ENCODE results near the gene APOC3. TPM values are rescaled to one million over a fixed set of nuclear protein-coding genes. Genes with fewer than 3 reads are reported as not detected.

The APOC3 gene
- total RNA-seq, 1 donor from 2014 or later, result not detected

DNA sequence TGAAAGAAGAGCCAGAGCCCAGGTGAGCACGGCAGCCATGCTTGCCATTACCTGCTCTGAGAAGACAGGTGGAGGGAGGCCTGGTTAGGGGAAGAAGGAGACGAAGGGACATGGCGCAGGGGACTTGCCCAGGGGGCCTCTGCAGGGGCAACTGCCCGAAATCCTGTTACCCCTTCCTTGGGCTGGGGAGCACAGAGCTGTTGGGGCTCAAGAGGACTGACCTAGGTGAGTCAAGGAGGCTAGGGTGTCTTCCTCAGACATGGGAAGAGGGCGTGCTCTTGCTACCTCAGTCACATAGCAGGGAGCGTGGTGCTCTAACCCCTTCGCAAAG, 37.9 kb upstream of the APOC3 start, which contains the start of gene APOA5:
Gene APOA5, minus strand, starts transcription at position 67 of the 331 bp plus-strand sequence. Its CDS starts 19 bp downstream, at position 48.
- Mint-ChIP-seq H3K4me1 (ENCODE audit: low read depth) (peaks cover 17% of the 10 kb centered on the region), H3K36me3 (ENCODE audit: low read depth) (no peaks in the 10 kb centered on the region), H3K9me3 (ENCODE audit: low read depth) (no peaks in the 10 kb centered on the region), H3K27me3 (ENCODE audit: low read depth) (no peaks in the 10 kb centered on the region), H3K27ac (ENCODE audit: unreplicated experiment) (no peak within 1 kb of the TSS), H3K4me3 (ENCODE audit: unreplicated experiment) (no peak within 1 kb of the TSS)
- TF ChIP-seq, protein P1, sequence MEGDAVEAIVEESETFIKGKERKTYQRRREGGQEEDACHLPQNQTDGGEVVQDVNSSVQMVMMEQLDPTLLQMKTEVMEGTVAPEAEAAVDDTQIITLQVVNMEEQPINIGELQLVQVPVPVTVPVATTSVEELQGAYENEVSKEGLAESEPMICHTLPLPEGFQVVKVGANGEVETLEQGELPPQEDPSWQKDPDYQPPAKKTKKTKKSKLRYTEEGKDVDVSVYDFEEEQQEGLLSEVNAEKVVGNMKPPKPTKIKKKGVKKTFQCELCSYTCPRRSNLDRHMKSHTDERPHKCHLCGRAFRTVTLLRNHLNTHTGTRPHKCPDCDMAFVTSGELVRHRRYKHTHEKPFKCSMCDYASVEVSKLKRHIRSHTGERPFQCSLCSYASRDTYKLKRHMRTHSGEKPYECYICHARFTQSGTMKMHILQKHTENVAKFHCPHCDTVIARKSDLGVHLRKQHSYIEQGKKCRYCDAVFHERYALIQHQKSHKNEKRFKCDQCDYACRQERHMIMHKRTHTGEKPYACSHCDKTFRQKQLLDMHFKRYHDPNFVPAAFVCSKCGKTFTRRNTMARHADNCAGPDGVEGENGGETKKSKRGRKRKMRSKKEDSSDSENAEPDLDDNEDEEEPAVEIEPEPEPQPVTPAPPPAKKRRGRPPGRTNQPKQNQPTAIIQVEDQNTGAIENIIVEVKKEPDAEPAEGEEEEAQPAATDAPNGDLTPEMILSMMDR (IDR thresholded peaks at IDR 0.05), result no peak
- no peak for DNase-seq (ENCODE audit: low spot score)

DNA sequence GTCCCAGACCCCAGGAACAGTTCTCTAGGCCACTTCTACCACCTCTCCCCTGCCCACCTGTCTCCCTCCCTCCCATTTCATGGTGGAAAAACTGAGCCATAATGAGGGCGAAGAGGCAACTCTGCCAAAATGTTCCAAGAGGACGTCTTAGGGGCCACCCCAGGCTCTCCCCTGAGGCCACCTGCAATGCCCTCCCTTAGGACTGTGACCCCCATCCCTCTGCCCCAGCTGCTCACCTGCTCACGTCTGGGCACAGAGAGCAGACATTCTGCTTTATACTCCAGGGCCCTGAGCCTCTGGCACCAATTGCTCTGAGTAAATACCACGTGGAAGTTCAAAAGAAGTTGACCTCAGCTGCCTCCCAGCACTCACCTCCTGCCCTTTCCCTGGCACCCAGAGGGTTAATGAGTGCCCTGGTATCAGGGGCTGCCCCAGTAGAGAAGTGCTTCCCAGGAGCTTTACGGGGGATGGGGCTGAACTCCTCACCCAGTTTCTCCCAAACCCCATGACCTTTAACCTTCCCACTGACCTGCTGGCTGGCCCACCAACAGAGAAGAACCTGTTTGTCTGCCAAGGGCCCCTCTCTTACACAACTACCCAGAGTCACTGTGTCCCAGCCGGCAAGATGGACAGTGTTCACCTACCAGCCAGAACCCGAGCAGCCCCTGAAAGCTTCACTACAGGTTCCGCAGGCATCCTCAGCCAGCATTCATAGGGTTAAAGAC, 37.4 kb upstream of the APOC3 start:
- no peaks in the 10 kb centered on the region for H3K36me3 Mint-ChIP-seq (ENCODE audit: low read depth)
- peaks cover 12% of the 10 kb centered on the region for H3K4me1 Mint-ChIP-seq (ENCODE audit: low read depth)
- no peaks in the 10 kb centered on the region for H3K9me3 Mint-ChIP-seq (ENCODE audit: low read depth)
- H3K27ac Mint-ChIP-seq (ENCODE audit: unreplicated experiment), result no peak overlapping the region
- H3K27me3 Mint-ChIP-seq (ENCODE audit: low read depth), result no peaks in the 10 kb centered on the region
- H3K4me3 Mint-ChIP-seq (ENCODE audit: unreplicated experiment), result no peak overlapping the region
- TF ChIP-seq, protein P1 (IDR thresholded peaks at IDR 0.05), result no peak
- no peak for DNase-seq (ENCODE audit: low spot score)

DNA sequence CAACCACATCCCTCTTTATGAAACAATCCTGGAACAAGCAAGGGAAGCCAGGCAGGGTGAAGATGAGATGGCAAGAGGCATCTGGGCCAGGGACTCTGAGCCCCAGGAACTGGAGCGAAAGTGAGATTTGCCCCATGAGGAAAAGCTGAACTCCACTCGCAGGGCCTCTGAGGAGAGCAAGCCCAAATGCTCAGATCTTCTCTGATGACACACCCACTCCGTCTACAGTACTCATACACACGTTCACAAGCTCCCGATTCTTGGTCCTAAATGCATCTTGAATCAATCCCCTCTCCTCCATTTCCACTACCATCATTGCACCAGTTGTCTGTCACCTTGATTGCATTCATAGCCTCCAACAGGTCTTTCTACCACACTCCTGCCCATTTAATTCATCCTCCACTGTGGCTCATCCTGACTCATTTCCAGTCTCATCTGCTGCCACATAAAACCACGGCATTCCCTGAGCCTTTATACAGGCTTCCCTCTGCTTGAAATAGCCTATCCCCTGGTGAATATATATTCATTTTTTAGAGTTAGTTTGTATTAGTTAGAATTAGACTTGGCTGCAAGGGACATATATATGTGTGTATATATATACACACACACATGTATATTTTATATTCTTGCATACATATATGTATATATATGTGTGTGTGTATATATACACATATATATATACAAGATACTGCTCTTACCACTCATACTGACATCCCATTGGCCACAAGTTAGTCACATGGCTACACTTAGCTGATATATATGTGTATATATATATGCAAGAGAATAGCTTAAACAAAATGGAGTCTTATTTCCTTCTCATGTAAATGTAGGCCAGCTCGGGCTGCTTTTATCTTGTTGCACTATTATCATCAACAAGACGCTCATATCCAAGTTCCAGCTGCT, 36.6 kb upstream of the APOC3 start:
- no peaks in the 10 kb centered on the region for H3K9me3 Mint-ChIP-seq (ENCODE audit: low read depth)
- TF ChIP-seq, protein P1 (IDR thresholded peaks at IDR 0.05), result no peak
- no peak for DNase-seq (ENCODE audit: low spot score)
- no peak overlapping the region for H3K27ac Mint-ChIP-seq (ENCODE audit: unreplicated experiment)
- no peaks in the 10 kb centered on the region for H3K27me3 Mint-ChIP-seq (ENCODE audit: low read depth)
- H3K36me3 Mint-ChIP-seq (ENCODE audit: low read depth), result no peaks in the 10 kb centered on the region
- H3K4me3 Mint-ChIP-seq (ENCODE audit: unreplicated experiment), result no peak overlapping the region
- peaks cover 11% of the 10 kb centered on the region for H3K4me1 Mint-ChIP-seq (ENCODE audit: low read depth)

DNA sequence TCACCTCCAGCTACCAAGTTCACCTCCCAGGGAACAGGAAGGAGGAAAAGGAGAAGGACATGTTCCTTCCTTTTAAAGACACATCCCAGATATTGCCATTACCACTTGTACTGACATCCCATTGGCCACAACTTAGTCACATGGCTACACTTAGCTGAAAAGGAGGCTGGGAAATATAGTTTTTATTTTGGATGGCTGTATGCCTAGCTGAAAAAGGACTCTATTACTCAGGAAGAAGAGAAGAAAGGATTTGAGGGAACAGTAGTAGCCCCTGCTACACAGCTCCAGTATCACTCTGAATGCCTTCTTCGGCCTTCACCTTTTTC, 36.0 kb upstream of the APOC3 start:
- Mint-ChIP-seq H3K9me3 (ENCODE audit: low read depth) (no peaks in the 10 kb centered on the region), H3K27me3 (ENCODE audit: low read depth) (no peaks in the 10 kb centered on the region)

DNA sequence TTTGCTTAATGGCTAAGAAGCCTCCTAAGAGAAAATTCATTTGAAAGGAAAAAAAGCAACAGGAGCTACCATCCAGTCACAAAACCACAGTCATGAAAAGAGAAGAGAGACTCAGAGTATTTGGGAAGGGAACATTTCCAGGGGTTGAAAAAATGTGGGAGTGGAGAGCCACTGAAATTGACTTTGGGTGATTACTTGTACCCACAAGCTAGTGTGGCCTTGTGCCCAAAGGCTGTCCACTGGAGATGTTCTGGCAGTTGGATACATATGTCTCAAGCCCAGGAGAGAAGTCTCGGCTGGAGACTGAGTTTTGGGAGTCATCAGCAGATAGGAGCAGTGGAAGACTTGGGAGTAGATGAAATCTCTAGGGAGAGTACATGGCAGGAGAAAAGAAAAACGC, 34.9 kb upstream of the APOC3 start:
- peaks cover 6% of the 10 kb centered on the region for H3K4me1 Mint-ChIP-seq (ENCODE audit: low read depth)
- H3K9me3 Mint-ChIP-seq (ENCODE audit: low read depth), result no peaks in the 10 kb centered on the region
- H3K27me3 Mint-ChIP-seq (ENCODE audit: low read depth), result peaks cover 4% of the 10 kb centered on the region
- no peak for DNase-seq (ENCODE audit: low spot score)
- no peak overlapping the region for H3K4me3 Mint-ChIP-seq (ENCODE audit: unreplicated experiment)
- TF ChIP-seq, protein P1 (IDR thresholded peaks at IDR 0.05), result no peak
- H3K27ac Mint-ChIP-seq (ENCODE audit: unreplicated experiment), result no peak overlapping the region
- H3K36me3 Mint-ChIP-seq (ENCODE audit: low read depth), result no peaks in the 10 kb centered on the region

More for the DNA sequence above, 36.0 kb upstream of the APOC3 start:
- no peak for DNase-seq (ENCODE audit: low spot score)
- H3K27ac Mint-ChIP-seq (ENCODE audit: unreplicated experiment), result no peak overlapping the region
- H3K4me1 Mint-ChIP-seq (ENCODE audit: low read depth), result peaks cover 6% of the 10 kb centered on the region
- TF ChIP-seq, protein P1 (IDR thresholded peaks at IDR 0.05), result no peak
- no peaks in the 10 kb centered on the region for H3K36me3 Mint-ChIP-seq (ENCODE audit: low read depth)
- H3K4me3 Mint-ChIP-seq (ENCODE audit: unreplicated experiment), result no peak overlapping the region
